ENCODE results near the gene DDX24.

DDX24 gene

DNA sequence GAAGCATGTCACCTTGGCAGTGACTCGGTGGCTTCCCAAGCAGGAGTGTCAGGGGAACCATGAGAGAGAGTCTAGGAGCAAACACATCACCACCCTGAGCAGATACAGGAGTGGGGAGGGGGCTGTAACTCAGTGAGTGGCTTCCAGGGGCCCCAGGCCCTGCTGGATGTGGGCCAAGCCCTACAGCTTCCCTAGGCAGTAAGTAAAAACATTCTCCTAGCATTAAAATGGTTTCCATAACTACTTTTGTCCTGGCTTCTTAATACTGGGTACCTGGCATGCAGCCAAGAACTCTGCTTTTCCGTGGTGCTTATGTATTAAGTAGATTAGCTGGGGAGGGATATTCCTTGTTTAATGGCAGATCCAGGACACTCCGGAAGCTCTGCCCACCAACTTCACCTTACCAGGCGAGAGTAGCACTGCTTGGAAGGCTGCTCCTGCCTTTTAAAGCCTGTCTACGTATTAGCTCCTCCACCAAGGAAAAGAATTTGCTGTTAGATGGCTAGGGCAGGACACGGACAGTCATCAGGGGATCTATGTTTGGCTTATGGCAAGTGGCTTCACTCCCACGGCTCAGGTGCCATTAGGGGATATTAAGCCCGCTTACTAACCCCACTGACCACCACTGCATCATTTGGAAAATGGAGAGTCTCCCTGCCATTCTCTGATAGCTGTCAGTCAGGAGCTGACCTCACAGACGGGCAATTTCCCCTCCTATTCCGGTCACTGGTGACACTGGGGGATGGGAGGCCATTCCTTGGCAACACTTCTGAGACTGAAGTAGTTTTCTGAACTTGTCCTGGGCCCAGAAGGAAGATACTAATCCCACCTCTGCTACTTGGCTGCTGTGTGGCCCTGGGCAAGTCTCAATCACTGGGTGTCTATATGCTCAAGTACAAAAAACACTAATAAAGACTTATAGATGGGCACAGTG is 32.0 kb downstream of the DDX24 start:
- no peak for DNase-seq (ENCODE audit: low spot score)

DNA sequence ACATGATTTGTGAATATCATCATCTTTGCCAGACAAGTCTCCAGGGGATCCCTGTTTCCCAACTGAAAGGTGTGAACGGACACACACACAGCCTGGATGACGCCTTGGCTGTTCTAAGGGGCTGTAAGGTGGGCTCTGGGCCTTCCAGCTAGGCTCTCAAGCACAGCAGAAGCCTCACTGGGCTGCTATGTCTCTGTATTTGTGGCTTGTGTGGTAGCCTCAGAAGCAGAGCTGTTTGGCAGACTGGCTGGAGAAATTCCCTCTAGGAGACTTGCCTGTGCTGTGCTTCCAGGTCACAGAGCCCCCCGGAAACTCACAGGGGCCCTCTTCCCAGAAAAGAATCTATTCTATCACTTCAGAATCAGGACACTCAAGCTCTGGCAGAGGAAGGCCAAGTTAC is 33.4 kb downstream of the DDX24 start:
- no peak for DNase-seq (ENCODE audit: low spot score)

DNA sequence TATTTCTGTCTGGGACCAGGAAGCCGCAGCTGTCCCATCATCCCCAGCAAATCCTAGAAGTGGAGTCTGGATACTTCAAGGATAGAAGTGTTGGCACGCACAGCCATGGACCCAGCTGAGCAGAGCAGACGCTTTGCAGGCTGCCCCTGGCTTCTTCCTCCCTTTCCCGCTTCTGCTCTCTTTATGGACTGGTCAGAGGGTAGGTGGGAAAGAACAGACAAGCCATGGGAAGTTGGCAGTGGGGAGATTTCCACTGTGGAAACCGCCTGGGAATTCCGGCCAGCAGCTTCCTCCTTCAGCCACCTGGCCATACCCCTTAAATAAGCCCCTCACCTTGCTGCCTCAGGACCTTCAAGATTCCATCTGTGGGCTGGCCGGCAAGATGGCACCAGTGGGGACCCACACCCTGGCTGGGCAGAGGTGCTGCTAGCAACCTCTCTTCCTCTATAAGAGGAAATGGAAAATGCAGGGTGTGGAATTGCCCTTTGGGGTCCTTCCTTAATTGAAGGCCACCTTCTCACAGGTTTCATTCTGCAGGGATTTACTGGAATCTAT is 34.2 kb downstream of the DDX24 start:
- no peak for DNase-seq (ENCODE audit: low spot score)

DNA sequence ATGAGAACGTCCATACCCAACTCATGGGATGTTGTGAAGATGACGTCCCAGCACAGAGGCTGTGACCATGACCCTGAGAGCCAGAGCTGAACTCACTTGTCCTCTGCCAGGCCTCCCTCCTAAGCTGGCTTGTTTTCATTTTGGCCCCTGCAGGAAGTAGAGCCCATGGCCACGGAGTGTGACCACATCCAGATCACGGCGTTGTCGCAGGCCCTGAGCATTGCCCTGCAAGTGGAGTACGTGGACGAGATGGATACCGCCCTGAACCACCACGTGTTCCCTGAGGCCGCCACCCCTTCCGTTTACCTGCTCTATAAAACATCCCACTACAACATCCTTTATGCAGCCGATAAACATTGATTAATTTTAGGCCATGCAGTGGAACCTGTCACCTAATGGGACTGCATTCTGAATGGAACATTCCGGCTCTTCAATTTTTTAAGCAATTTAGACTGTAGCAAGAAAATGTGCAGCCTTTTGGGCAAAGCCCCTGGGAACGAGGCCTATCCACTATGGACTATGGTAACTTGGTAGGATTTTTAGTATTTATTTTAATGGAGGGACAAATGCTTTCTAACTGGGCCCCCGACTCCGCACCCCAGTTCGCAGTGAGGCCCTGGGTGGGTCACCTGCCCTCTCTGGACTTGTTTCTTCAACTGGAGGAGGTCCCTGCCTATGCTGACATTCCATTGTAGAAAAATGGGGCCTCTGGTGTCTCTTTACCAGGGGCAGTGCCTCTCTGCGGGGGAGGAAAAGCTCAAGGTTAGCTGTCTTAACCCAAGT is 35.2 kb downstream of the DDX24 start:
- DNase-seq (ENCODE audit: low spot score), result no peak

DNA sequence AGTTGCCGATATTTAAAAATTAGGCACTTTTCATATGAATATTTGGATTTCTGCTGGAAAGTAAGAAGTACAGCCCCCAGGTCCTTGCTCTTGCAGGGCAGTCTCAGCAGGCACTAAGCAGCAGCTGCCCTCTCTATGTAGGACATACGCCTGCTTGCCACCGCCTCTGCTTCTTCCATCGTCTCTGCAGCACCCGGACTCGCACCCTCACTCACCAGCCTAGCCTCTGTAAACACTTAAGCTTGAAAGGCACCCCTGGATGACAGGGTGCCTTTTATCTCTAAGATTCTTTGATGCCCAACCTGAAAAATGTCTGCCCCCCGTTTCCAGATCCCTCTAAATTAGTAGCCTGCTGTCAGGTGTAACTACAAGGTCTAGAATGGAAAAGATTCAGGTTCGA is 35.9 kb downstream of the DDX24 start:
- no peak for DNase-seq (ENCODE audit: low spot score)

DNA sequence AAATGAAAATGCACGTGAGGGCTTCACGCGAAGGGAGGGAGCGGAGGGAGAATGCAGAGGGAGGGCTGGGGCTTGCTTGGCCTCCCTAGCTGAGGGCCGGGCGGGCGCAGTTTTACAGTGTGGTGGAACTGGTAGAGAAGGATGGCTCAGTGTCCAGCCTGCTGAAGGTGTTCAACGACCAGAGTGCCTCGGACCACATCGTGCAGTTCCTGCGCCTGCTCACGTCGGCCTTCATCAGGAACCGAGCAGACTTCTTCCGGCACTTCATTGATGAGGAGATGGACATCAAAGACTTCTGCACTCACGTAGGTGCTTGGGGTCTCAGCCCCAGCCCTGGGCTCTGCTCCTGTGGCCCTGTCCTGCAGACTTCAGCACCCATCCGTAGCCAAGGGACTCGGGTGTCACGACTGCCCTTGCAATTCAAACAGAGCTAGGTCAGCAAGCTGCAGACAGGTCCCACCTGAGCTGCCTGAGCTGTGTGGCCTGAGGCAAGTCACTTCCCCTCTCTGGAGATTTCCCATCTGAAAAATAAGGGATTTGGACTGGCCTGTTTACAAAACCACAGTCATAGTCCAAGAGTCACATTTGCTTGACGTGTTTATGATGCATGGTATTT is 36.4 kb downstream of the DDX24 start:
- no peak for DNase-seq (ENCODE audit: low spot score)

DNA sequence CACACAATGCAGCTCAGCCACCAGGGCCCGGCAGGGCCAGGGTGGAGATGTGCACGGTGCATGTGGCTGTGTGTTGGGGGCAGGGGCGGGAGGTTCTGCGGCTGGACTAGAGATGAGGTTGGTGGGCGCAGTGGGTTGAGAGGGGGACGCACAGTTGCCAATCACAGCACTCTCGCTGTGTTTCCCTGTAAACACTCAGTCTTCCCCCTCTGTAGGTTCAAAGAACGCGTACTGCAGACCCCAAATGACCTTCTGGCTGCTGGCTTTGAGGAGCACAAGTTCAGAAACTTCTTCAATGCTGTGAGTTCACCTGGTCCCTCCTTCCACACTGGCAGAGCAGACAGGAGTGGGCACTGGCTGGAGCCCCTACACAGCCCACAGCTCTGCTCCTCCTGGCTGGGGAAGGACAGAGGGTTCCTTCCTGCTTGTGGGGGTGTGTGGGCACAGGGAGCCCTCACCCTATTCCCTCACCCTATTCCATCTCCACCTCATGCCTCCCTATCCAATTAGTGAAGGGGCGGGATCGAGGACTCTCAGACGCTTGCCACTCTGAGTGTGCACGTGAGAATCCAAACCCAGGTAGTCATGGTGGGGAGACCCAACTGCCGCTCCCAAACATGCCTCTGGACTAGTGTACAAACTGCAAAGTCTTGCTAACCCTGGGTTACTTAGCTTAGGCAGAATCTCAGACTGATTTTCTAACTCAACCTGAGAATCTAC is 37.1 kb downstream of the DDX24 start:
- no peak for DNase-seq (ENCODE audit: low spot score)

DNA sequence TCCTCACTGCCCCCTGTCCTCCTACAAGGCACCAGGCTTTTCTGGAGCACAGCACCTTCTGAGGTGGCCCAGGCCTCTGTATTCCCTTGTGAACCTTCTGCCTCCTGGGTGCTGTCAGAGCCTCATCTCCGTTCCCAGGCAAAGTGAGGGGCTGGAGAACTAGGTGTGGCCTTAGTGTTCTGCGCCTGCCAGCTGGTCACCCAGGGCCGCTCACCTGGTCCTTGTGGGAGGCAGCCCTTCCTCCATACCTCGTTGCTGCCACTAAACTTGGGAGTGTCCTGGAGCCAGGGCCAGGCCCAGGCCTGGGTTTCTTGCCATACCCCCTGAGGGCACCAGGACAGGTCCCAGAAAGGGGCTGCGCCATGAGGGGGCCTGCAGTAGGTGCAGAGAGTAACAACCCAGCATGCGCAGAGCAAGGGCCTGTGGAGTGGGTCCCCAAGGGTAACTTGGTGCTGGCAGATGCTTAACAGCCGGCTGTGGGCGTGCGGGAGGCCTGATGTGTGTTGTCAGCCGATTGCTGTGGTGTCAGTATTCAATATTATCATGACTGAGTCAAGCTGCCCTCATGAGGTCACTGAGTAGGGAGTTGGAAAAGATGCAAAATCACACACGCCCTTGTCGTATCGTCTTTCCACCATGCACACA is 37.8 kb downstream of the DDX24 start:
- DNase-seq (ENCODE audit: low spot score), result no peak

DNA sequence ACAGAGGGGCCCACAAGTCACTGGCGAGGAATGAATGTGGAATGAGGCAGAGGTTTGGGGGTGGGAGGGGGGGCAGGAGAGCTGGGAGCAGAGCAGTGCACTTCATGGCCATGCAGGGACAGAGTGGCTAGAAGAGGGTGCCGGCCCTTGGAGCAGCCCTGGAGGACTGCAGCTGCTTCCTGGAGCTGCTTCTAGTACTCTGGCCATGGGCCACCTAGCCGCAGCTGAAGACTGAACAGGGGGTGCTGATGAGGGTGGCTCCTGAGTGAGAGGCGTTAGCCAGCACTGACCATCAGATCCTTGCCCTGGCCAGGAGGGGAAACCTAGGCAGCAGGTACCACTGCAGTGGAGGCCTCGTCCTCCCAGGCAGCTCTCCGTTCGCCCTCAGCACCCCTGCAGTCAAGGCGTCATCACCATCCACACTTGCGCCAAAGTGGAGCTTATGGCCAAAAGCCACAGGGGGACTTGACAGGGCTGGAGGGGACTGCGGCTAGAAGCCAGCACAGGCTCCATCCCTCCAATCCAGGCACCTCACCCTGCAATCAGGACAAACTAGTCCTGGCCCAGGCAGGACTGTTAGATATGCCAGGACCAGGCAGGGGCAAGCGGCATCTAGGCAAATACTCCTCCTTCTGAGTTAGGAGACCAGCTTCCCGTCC is 38.4 kb downstream of the DDX24 start:
- DNase-seq (ENCODE audit: low spot score), result peak; percentile 33

DNA sequence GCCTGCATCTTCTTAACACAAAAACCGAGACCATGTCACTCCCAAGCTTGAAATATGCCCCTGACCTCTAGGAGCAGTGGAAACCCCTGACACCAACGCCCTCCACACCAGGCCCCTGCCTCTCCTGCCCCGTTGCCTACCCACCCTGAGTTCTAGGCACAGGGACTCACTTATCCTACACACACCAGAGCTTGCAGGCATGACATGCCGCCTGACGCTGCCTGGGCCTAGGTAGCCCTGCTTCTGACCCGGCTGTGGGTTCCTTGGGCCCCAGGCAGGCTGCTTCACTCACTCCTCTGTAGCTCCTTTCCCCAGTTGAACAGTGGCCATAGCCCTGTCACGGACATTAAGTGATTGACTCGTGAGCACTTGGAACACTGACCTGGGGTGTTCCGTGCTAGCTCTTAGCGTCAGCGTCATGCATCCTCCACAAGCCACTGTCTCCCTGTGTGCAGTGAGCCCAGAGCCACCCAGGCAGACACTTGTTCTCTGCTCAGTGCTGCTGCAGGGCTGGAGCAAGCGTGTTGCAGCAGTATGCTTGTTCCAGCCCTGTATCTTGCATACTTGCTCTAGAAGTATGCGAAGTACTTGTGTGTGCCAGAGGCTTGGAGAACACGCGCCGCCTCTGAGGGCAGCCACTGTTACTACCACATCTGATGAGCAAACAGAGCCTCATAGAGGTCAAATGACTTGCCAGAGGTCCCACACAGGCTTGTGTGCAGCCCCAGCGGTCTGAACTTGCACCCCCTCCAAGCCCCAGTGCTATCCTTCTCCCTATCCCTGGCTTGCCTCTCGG is 39.3 kb downstream of the DDX24 start:
- DNase-seq (ENCODE audit: low spot score), result peak; percentile 88

DNA sequence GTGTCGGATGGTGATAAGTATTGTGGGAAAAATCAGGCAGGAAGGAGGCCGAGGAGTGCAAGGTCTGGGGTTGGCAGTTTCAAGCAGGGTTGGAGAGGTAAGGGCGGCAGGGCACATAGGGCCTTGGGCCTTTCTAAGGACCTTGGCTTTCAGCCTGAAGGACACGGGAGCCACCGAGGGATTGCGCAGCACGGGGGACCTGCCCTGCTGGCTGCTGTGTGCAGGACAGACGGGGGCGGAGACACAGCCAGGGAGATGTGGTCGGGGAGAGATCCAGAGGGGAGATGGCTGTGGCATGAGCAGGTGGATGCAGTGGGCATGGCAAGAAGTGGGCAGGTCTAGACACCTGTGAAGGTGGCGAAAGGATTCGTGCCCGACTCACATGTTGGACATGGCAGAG is 40.2 kb downstream of the DDX24 start:
- DNase-seq (ENCODE audit: low spot score), result no peak

DNA sequence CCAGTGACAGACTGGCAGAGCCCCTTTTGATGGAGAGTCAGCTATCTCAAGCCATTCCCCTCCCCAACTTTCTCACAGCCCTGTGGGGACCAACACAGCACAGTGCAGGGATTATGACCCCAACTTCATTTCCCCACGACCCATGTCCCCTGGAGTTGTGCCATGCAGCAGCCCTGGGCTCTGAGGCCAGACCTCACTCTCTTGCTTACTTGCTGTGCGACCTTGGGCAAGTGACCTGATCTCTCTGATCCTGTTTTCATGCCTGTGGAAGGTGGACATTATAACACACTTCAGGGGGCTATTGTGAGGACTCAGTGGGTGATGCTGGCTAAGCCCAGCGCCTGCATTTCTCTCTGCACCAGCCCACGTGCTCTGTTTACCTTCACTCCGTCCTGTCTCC is 40.8 kb downstream of the DDX24 start:
- DNase-seq (ENCODE audit: low spot score), result no peak

DNA sequence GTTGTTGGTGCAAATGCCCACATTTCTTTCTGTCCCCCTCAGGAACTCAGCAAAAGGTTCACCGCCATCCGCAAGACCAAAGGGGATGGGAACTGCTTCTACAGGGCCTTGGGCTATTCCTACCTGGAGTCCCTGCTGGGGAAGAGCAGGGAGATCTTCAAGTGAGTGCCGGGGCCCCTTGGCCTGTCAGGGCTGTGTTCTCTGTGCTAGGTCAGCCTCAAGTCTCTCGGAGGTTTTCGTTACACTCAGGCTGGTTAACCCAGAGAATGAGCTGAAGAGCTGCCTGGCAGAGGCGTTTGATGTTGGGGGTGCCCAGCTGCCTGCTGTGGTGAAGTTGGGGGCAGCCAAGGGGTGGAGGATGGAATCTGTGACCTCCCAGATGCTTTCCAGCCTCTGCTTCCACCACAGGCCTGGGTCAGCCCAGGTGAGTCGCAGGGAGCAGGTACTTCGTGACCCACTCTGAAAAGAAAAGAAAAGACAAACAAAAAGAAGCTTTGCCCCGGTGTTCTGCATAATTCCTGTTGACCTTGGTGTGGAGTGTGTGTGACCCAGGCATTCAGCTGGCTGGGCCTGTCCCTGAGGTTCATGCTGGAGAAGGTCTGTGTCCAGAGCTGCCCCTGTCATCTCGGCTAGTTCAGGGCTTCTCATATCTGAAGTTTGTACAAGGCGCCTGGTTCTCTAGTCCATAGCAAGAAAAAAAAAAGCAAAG is 41.9 kb downstream of the DDX24 start:
- DNase-seq (ENCODE audit: low spot score), result no peak

DNA sequence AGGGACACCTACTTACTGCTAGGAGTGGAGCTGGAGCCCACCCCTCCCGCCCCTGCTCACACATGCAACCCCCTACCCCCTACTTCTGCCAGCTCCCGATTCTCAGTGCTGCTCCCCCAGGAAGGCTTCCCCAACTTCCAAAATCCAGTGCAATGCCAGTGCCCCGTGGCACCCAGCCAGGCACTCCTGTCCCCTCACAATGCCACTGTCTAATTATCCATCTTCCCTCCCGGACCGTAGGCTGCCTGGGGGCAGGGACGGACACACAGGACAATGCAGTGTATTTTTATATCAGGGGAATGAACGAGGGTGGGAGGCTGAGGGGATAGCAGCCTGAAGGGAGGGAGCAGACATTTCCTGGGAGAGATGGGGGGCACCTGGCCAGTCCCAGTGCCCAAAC is 42.5 kb downstream of the DDX24 start:
- DNase-seq (ENCODE audit: low spot score), result no peak

DNA sequence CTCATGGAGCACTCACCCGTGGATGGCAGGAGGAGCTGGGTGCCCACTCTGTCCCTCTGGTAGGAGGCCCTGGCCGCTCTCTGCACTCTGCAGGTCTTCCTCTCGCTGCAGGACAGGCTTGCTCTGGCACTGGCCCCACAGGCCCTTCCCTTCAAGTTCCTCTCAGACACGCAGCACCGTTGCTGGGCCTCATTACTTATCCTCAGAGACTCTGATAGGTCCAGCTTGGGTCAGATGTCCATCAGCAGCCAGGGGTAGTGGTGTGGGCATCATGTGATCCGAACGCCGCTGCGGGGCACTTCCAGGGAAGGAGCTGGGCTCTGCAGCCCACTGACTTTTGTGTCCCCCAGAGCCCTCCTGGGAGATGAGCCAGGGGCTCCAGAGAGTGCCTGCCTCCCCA is 43.0 kb downstream of the DDX24 start:
- no peak for DNase-seq (ENCODE audit: low spot score)

DNA sequence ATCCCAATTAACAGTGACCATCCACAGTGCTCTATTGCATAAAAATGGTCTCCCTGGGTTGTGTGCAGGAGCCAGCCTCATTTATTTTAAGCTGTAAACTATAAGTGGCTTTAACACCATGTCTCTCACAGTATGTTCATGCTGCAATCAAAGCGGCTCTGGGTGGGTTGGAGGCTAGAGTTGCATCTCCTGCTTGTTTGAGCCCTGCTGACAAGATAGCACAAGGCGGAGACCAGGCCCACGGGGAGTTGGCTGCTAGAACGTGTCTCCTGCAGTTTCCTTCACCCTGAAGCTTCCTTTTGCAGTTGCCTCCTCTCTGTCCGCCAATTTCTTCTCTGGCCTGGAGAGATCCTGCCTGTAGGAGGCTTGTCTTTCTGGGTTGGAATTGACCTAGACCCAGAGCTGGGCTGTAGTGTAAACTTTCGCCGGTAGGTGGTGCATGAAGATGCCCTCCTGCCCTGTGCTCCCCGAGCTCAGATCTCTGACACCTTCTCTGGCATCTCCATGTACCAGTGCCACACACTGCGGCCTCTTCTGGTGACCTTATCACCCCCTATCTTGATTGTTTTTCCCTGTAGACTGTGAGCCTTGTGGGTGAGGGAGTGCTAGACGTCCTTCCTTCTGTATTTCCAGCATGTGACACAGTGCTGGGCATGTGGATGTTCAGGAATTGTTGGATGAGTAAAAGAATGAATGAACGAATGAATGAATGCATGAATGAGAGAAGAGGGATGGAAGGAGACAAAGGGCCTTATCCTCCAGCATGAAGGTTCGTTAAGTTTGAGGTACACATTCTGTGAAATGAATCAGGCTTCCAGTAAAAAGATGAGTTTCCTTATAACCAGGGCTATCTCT is 44.5 kb downstream of the DDX24 start:
- DNase-seq (ENCODE audit: low spot score), result peak; percentile 87

DNA sequence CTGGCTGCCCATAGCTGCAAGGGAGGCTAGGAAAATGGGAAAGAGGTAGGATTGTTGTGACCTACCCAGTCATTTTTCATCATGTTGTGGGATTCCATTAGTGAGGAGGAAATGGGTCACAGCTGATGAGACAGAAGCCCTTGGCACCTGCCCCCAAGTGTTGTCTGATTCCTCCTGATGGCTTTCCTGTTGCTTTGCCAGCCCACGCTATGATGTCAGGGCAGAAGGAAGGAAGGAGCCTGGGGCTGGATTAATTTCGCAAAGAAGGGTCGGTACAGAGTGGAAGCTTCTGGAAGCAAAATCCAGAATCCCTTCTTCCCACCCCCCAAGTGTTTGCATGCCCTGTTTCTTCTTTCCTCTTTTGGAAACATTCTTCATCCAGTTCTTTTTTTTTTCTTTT is 46.1 kb downstream of the DDX24 start:
- DNase-seq (ENCODE audit: low spot score), result no peak

DNA sequence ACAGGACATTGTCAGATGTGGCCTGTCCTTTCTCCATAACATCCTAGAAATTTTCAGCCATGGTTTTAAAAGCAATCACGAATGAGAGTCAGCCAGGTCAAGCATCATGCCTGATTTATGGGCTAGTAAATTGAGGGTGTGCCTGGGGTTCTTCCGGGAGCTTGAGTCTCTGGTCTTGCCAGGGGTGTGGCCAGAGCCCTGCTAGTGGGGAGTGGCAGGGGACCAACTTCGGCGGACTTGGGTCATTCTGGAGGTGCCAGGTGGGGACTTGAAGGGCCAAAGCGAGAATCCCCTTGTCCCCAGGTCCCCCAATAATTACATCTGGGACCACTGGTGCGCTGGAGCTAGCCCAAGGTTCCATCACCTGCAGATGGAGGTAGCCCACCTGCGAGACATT is 49.1 kb downstream of the DDX24 start:
- no peak for DNase-seq (ENCODE audit: low spot score)

Data from GM03348 (cell line).